Left ventricle myocardium inferior (tissue), 1 donor: ENCODE data around the gene TRIP12. TPM values are rescaled to one million over a fixed set of nuclear protein-coding genes. Genes with fewer than 3 reads are reported as not detected.
"Not testable (repeated sequence)": the region's sequence is repeated elsewhere in the genome, so short reads cannot be mapped to it uniquely, and the experiment has no call there.

ENCODE experiments used
- DNase-seq: peaks from one replicate; pipeline ENCODE4 v3.0.0-alpha.2; 2020
- H3K27ac ChIP-seq: fragments of 200-600 bp; replicated peaks from 2 replicates; pipeline ENCODE4 v1.8.0; 2021
- H3K27me3 ChIP-seq: fragments of 200-600 bp; 2 replicates; pipeline ENCODE4 v1.8.0; 2021; ENCODE audit warnings: low read depth
- H3K36me3 ChIP-seq: fragments of 200-600 bp; 2 replicates; pipeline ENCODE4 v1.8.0; 2021
- H3K4me1 ChIP-seq: fragments of 200-600 bp; 2 replicates; pipeline ENCODE4 v1.8.0; 2021
- H3K4me3 ChIP-seq: fragments of 200-600 bp; 2 replicates; pipeline ENCODE4 v1.8.0; 2021; ENCODE audit warnings: mild to moderate bottlenecking, moderate library complexity
- H3K9me3 ChIP-seq: fragments of 200-600 bp; replicated peaks from 2 replicates; pipeline ENCODE4 v1.8.0; 2021
- intact Hi-C: fragments of 100-400 bp; cut with micrococcal nuclease; formaldehyde crosslinking; loops from one replicate; pipeline ENCODE4 v1.11.0; 2022
- total RNA-seq: library from RNA; stranded (reverse); fragmentation: NEBNext Ultra II Directional; extraction: Animal tissue kit (Norgen Biotek cat#: 25700); gene quantifications from one replicate; pipeline ENCODE4 v1.2.1, GENCODE V29; 2021
- TF ChIP-seq, protein P1 (sequence below): fragments of 200-600 bp; IDR thresholded peaks from 2 replicates; pipeline ENCODE4 v1.8.0; 2021; ENCODE audit warnings: antibody characterized with exemption, mild to moderate bottlenecking, borderline replicate concordance
- donor health status: DM: no; HTN: yes; CAD: no; lungs with severe emphysema.

TRIP12 gene
- total RNA-seq, 1 donor from 2014 or later: 194 TPM

DNA sequence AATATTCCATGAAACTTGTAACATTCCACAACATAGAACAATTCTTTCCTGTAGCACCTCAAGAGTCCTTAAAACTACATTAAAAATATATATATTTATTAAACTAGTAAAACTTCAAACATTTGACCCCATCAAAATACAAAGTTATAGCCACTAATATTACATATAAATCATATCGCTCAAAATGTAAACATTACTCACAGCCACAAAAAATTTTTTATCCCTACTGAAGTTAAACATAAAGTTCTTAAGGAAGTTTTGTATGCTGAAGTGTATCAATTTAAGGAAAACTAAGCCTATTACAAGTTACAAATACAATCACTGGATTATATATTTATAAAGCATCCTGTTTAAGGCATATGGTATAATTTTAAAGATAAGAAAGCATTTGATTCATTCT lies 127.2 kb downstream of the TRIP12 start:
- H3K4me1 ChIP-seq: peaks cover 15% of the 10 kb centered on the region
- H3K27me3 ChIP-seq: no peaks in the 10 kb centered on the region
- no peak overlapping the region for H3K27ac ChIP-seq
- H3K9me3 ChIP-seq: no peaks in the 10 kb centered on the region
- intact Hi-C loops: loop anchor here (10.0 kb wide), 1 partner anchor 120 kb away; no protein-coding TSS in a partner anchor
- peaks cover 92% of the 10 kb centered on the region for H3K36me3 ChIP-seq
- DNase-seq: no peak
- H3K4me3 ChIP-seq: no peak overlapping the region
- TF ChIP-seq, protein P1, sequence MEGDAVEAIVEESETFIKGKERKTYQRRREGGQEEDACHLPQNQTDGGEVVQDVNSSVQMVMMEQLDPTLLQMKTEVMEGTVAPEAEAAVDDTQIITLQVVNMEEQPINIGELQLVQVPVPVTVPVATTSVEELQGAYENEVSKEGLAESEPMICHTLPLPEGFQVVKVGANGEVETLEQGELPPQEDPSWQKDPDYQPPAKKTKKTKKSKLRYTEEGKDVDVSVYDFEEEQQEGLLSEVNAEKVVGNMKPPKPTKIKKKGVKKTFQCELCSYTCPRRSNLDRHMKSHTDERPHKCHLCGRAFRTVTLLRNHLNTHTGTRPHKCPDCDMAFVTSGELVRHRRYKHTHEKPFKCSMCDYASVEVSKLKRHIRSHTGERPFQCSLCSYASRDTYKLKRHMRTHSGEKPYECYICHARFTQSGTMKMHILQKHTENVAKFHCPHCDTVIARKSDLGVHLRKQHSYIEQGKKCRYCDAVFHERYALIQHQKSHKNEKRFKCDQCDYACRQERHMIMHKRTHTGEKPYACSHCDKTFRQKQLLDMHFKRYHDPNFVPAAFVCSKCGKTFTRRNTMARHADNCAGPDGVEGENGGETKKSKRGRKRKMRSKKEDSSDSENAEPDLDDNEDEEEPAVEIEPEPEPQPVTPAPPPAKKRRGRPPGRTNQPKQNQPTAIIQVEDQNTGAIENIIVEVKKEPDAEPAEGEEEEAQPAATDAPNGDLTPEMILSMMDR: no peak

- H3K9me3 ChIP-seq: not testable (repeated sequence)
These were observed 135.5 kb downstream of the TRIP12 start for GRCh38 chr2:229786289-229786688.

GRCh38 chr2:229784791-229785190 lies 137.0 kb downstream of the TRIP12 start:
- Histone ChIP-seq H3K27me3 (no peaks in the 10 kb centered on the region), H3K27ac (no peak overlapping the region), H3K4me3 (no peak overlapping the region), H3K9me3 (no peaks in the 10 kb centered on the region), H3K36me3 (peaks cover 57% of the 10 kb centered on the region), H3K4me1 (peaks cover 12% of the 10 kb centered on the region)
- intact Hi-C loops: no loop called here
- TF ChIP-seq, protein P1: no peak
- DNase-seq: no peak

More at GRCh38 chr2:229786289-229786688, 135.5 kb downstream of the TRIP12 start:
- intact Hi-C loops, H3K27ac ChIP-seq, H3K4me1 ChIP-seq, H3K27me3 ChIP-seq, DNase-seq, H3K4me3 ChIP-seq: not testable (repeated sequence)
- peaks cover 72% of the 10 kb centered on the region for H3K36me3 ChIP-seq

DNA sequence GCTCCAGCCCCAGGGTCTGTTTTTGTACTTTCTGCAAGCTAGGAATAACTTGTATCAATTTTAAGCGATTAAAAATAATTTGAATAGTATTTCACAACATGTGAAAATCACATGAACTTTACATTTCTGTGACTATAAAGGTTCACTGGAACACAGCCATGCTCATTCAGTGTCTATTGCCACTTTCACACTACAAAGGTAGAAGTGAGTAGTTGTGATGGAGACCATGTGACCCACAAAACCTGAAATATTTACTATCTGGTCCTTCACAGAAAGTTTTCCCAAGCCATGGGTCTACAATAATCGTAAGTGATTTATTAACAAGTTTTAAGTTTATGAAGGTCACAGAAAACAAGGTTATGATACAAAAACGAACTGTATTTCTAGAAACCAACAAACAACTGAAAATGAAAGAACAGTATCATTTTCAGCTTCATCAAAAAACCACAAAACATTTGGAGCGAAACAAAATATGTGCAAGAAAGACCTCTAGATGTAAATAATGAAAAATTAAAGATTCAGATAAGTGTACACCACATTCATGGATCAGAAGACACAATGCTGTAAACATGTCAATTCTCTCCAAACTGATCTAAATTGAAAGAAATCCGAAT lies 138.6 kb downstream of the TRIP12 start:
- TF ChIP-seq, protein P1: no peak
- intact Hi-C loops: no loop called here
- no peaks in the 10 kb centered on the region for H3K27me3 ChIP-seq
- no peak overlapping the region for H3K27ac ChIP-seq
- no peak for DNase-seq
- peaks cover 55% of the 10 kb centered on the region for H3K36me3 ChIP-seq
- peaks cover 12% of the 10 kb centered on the region for H3K4me1 ChIP-seq
- no peaks in the 10 kb centered on the region for H3K9me3 ChIP-seq
- no peak overlapping the region for H3K4me3 ChIP-seq

DNA sequence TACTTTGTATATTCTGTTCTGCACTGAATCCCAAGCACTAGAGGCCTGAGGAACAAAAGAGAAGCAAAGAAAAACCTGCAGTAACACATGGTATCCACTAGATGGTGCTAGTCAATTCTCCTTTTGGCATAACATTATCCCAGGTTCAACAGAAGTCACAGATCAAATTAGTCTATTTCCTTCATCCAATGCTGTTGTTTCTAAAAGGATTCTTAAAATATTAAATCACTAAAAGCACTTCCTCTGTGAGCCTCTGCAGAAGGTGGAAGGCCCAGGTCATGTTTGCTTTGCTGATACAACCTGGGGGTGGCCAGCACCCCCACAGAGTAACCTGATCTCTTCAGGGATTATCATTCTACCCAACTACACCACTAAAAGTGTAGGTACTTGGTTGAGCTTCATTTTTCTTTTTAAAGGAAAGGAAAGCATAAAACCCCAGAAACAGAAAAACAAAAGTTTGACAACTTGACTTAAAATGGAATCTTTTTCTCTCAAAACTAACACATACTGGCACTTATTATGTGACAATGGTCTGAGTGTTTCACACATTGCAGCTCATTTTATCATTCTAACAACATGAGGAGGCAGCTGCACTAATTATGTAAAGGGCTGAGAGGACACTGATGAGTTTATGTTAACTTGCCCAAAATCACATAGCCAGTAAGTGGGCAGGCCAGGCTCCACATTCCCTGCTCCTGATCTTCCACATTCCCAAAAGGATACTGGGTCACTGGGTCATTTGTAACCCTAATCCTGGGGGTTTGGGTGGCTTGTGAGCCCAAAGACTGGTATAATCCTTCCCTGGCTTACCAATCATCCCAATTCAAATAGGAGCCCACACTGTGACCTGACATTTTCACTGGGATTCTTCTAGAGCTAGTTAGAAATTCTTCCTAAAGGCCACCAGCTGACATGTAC lies 140.7 kb downstream of the TRIP12 start:
- DNase-seq: no peak
- Histone ChIP-seq H3K4me1 (peaks cover 12% of the 10 kb centered on the region), H3K36me3 (peaks cover 55% of the 10 kb centered on the region), H3K9me3 (no peaks in the 10 kb centered on the region), H3K27ac (no peak overlapping the region), H3K27me3 (no peaks in the 10 kb centered on the region), H3K4me3 (no peak overlapping the region)
- TF ChIP-seq, protein P1: peak; percentile 92
- intact Hi-C loops: no loop called here

- no peak for DNase-seq
- Histone ChIP-seq H3K4me3 (no peak overlapping the region), H3K27ac (no peak overlapping the region), H3K36me3 (peaks cover 56% of the 10 kb centered on the region), H3K4me1 (peaks cover 12% of the 10 kb centered on the region), H3K27me3 (no peaks in the 10 kb centered on the region), H3K9me3 (no peaks in the 10 kb centered on the region)
- intact Hi-C loops: no loop called here
- TF ChIP-seq, protein P1: no peak
These were observed 142.2 kb downstream of the TRIP12 start for GRCh38 chr2:229779650-229780049.
